ENCODE results near the gene SPTBN1.
A peak's percentile ranks its signal among the peaks of the same experiment; 100 is the strongest.

SPTBN1 gene

GRCh38 chr2:54595161-54595803 is 139.2 kb downstream of the SPTBN1 start:
- no peak for DNase-seq

GRCh38 chr2:54595999-54596902 is 140.1 kb downstream of the SPTBN1 start:
- DNase-seq, result no peak

GRCh38 chr2:54597153-54597848 is 141.2 kb downstream of the SPTBN1 start:
- no peak for DNase-seq

GRCh38 chr2:54598347-54599325 is 142.5 kb downstream of the SPTBN1 start:
- no peak for DNase-seq

GRCh38 chr2:54599326-54599710 is 143.2 kb downstream of the SPTBN1 start:
- DNase-seq, result no peak

- no peak for DNase-seq
Observed at GRCh38 chr2:54599914-54600313, 143.8 kb downstream of the SPTBN1 start.

GRCh38 chr2:54601339-54601738 is 145.2 kb downstream of the SPTBN1 start:
- no peak for DNase-seq

- DNase-seq, result no peak
Observed at GRCh38 chr2:54602736-54603322, 146.7 kb downstream of the SPTBN1 start.

GRCh38 chr2:54603357-54603756 is 147.2 kb downstream of the SPTBN1 start:
- no peak for DNase-seq

- DNase-seq, result no peak
Observed at GRCh38 chr2:54603796-54604195, 147.7 kb downstream of the SPTBN1 start.

- DNase-seq, result no peak
Observed at GRCh38 chr2:54604871-54605270, 148.7 kb downstream of the SPTBN1 start.

- no peak for DNase-seq
Observed at GRCh38 chr2:54605836-54606235, 149.7 kb downstream of the SPTBN1 start.

- peak; percentile 37 for DNase-seq
Observed at GRCh38 chr2:54606393-54606958, 150.3 kb downstream of the SPTBN1 start.

- no peak for DNase-seq
Observed at GRCh38 chr2:54608224-54608623, 152.1 kb downstream of the SPTBN1 start.

- no peak for DNase-seq
Observed at GRCh38 chr2:54609241-54609640, 153.1 kb downstream of the SPTBN1 start.

- DNase-seq, result no peak
Observed at GRCh38 chr2:54609647-54610046, 153.5 kb downstream of the SPTBN1 start.

GRCh38 chr2:54610700-54611099 is 154.6 kb downstream of the SPTBN1 start:
- no peak for DNase-seq

- no peak for DNase-seq
Observed at GRCh38 chr2:54611830-54612545, 155.9 kb downstream of the SPTBN1 start.

- no peak for DNase-seq
Observed at GRCh38 chr2:54613386-54613785, 157.3 kb downstream of the SPTBN1 start.

GRCh38 chr2:54613794-54614257 is 157.7 kb downstream of the SPTBN1 start:
- DNase-seq, result no peak

GRCh38 chr2:54614819-54615218 is 158.7 kb downstream of the SPTBN1 start:
- no peak for DNase-seq
